OCI-LY7 (cell line): Measurements from ENCODE around the gene ALG6. TPM values are rescaled to one million over a fixed set of nuclear protein-coding genes. Genes with fewer than 3 reads are reported as not detected.

ENCODE experiments used
- BruUV-seq: library from RNA; stranded (reverse); fragments of 400-500 nt; replicated peaks from 2 replicates; lab custom pipeline; 2021; lab: Mats Ljungman, UMichigan
- CTCF ChIA-PET: fragments of 300-600 bp; sonication (Branson Sonifier 250); formaldehyde crosslinking; loops from one replicate; lab custom pipeline; 2022; ENCODE audit warnings: antibody characterized with exemption; ENCODE audit not compliant: unreplicated experiment; lab: Charles Lee
- POLR2A ChIA-PET: fragments of 300-600 bp; sonication (Branson Sonifier 250); formaldehyde crosslinking; loops from one replicate; lab custom pipeline; 2022; ENCODE audit warnings: antibody characterized with exemption; lab: Charles Lee
- DNase-seq: peaks from one replicate; pipeline ENCODE4 v3.0.0-alpha.2; 2015; ENCODE audit warnings: low spot score
- H2AFZ ChIP-seq: fragments of 200-600 bp; sonication (generic), shearing (Covaris generic); 2 replicates; pipeline ENCODE4 v1.6.1; 2014; ENCODE audit warnings: mild to moderate bottlenecking, antibody characterized with exemption, low read length, moderate library complexity
- H3K27ac ChIP-seq: fragments of 200-600 bp; sonication (generic); 2 replicates; pipeline ENCODE4 v1.5.1; 2014; ENCODE audit warnings: mixed run types, low read depth, mild to moderate bottlenecking, moderate library complexity, low read length, inconsistent platforms; ENCODE audit not compliant: poor library complexity, severe bottlenecking
- H3K36me3 ChIP-seq: fragments of 200-600 bp; sonication (generic); 2 replicates; pipeline ENCODE4 v1.6.1; 2014; ENCODE audit warnings: mild to moderate bottlenecking, antibody characterized with exemption, low read length, moderate library complexity, mixed read lengths; ENCODE audit not compliant: insufficient read depth
- H3K4me1 ChIP-seq: fragments of 200-600 bp; sonication (generic); 2 replicates; pipeline ENCODE4 v1.5.1; 2014; ENCODE audit warnings: mild to moderate bottlenecking, low read length; ENCODE audit not compliant: insufficient read depth, poor library complexity, severe bottlenecking
- H3K4me2 ChIP-seq: fragments of 200-600 bp; sonication (generic); 2 replicates; pipeline ENCODE4 v1.6.1; 2014; ENCODE audit warnings: mild to moderate bottlenecking, low read length
- H3K4me3 ChIP-seq: fragments of 200-600 bp; sonication (generic); 2 replicates; pipeline ENCODE4 v1.5.1; 2014; ENCODE audit warnings: mild to moderate bottlenecking, low read depth, low read length; ENCODE audit not compliant: poor library complexity, severe bottlenecking
- H3K79me2 ChIP-seq: fragments of 200-600 bp; sonication (generic); 2 replicates; pipeline ENCODE4 v1.6.1; 2016; ENCODE audit warnings: low read depth, mild to moderate bottlenecking, low read length, moderate library complexity, mixed read lengths; ENCODE audit not compliant: insufficient read depth
- H3K9me2 ChIP-seq: fragments of 200-600 bp; sonication (generic); 2 replicates; pipeline ENCODE4 v1.6.1; 2016; ENCODE audit warnings: mild to moderate bottlenecking, low read length, mixed read lengths; ENCODE audit not compliant: insufficient read depth
- H3K9me3 ChIP-seq: fragments of 200-600 bp; sonication (generic); 2 replicates; pipeline ENCODE4 v1.6.1; 2014; ENCODE audit warnings: mild to moderate bottlenecking, mixed run types, low read length, mixed read lengths
- H4K20me1 ChIP-seq: fragments of 200-600 bp; sonication (generic); 2 replicates; pipeline ENCODE4 v1.6.1; 2014; ENCODE audit warnings: mild to moderate bottlenecking, antibody characterized with exemption, low read length, moderate library complexity, mixed read lengths; ENCODE audit not compliant: insufficient read depth
- CTCF ChIP-seq: fragments of 200-600 bp; sonication (generic); conservative IDR thresholded peaks from 2 replicates; pipeline ENCODE4 v1.5.1; 2014; ENCODE audit warnings: mild to moderate bottlenecking, antibody characterized with exemption, low read length, moderate library complexity, mixed read lengths
- EZH2phosphoT487 ChIP-seq: fragments of 200-600 bp; sonication (generic); IDR thresholded peaks from 2 replicates; pipeline ENCODE4 v1.6.1; 2018; ENCODE audit warnings: low read depth, borderline replicate concordance, mild to moderate bottlenecking, mixed run types, antibody characterized with exemption, low read length, moderate library complexity, mixed read lengths
- intact Hi-C: fragments of 100-400 bp; cut with micrococcal nuclease; formaldehyde crosslinking; loops from one replicate; pipeline ENCODE4 v1.10.0; 2022; ENCODE audit not compliant: unreplicated experiment
- total RNA-seq, 2 experiments: library from RNA; depleted of rRNA in 1 of 2; stranded (reverse); fragments of >200 nt in 1 of 2; shearing (Covaris generic) in 1 of 2; gene quantifications; 2 replicates each; pipeline ENCODE4 v1.2.3, GENCODE V29; 2014 to 2022

The ALG6 gene
- total RNA-seq, 2 experiments from 2014 or later = 29.3 to 34.1 TPM

GRCh38 chr1:63324779-63325119 lies 42.7 kb upstream of the ALG6 start:
- no TSS peak for BruUV-seq

GRCh38 chr1:63325279-63325985 lies 42.0 kb upstream of the ALG6 start:
- ChIA-PET POLR2A (interaction anchor here (0.6 to 1.3 kb wide), 8 partner anchors 11 to 918 kb away, joined by 3 to 5 read pairs (median 3); no protein-coding TSS in a partner anchor), CTCF (no interaction called here)
- no peak for DNase-seq
- Histone ChIP-seq H3K36me3 (no peaks in the 10 kb centered on the region), H3K4me3 (no peak overlapping the region), H3K9me3 (no peaks in the 10 kb centered on the region), H3K27ac (no peak overlapping the region), H3K4me2 (no peak overlapping the region), H3K4me1 (peaks cover 4% of the 10 kb centered on the region), H2AFZ (no peak overlapping the region), H4K20me1 (no peaks in the 10 kb centered on the region), H3K9me2 (no peaks in the 10 kb centered on the region), H3K79me2 (no peaks in the 10 kb centered on the region)
- no TSS peak for BruUV-seq
- intact Hi-C loops = no loop called here
- TF ChIP-seq EZH2phosphoT487 (no peak), CTCF (no peak)

More at GRCh38 chr1:63324779-63325119, 42.7 kb upstream of the ALG6 start:
- no peaks in the 10 kb centered on the region for H3K79me2 ChIP-seq
- no peak for TF ChIP-seq CTCF
- no peak for TF ChIP-seq EZH2phosphoT487
- POLR2A ChIA-PET = interaction anchor here (0.8 to 1.3 kb wide), 3 partner anchors 11 to 919 kb away, joined by 3 to 4 read pairs (median 3); no protein-coding TSS in a partner anchor
- H3K9me2 ChIP-seq = no peaks in the 10 kb centered on the region
- H3K27ac ChIP-seq = no peak overlapping the region
- DNase-seq = no peak
- H3K4me3 ChIP-seq = no peak overlapping the region
- H3K36me3 ChIP-seq = no peaks in the 10 kb centered on the region
- no peaks in the 10 kb centered on the region for H3K9me3 ChIP-seq
- peaks cover 4% of the 10 kb centered on the region for H3K4me1 ChIP-seq
- H4K20me1 ChIP-seq = no peaks in the 10 kb centered on the region
- H3K4me2 ChIP-seq = no peak overlapping the region
- intact Hi-C loops = no loop called here
- no peak overlapping the region for H2AFZ ChIP-seq
- CTCF ChIA-PET = no interaction called here

- BruUV-seq = no TSS peak
These were observed 41.3 kb upstream of the ALG6 start for GRCh38 chr1:63326106-63326472.

More at GRCh38 chr1:63326106-63326472, 41.3 kb upstream of the ALG6 start:
- no peak for TF ChIP-seq EZH2phosphoT487
- TF ChIP-seq CTCF = no peak
- Histone ChIP-seq H3K4me1 (peaks cover 4% of the 10 kb centered on the region), H3K9me2 (no peaks in the 10 kb centered on the region), H3K79me2 (no peaks in the 10 kb centered on the region), H3K36me3 (no peaks in the 10 kb centered on the region), H3K9me3 (no peaks in the 10 kb centered on the region), H4K20me1 (no peaks in the 10 kb centered on the region), H2AFZ (no peak overlapping the region), H3K4me3 (no peak overlapping the region), H3K27ac (no peak overlapping the region), H3K4me2 (no peak overlapping the region)
- ChIA-PET POLR2A (interaction anchor here (1.1 to 1.3 kb wide), 4 partner anchors 11 to 42 kb away, joined by 3 to 4 read pairs (median 3); no protein-coding TSS in a partner anchor), CTCF (no interaction called here)
- no peak for DNase-seq
- intact Hi-C loops = loop anchor here (2.0 kb wide), 1 partner anchor 41 kb away; the partner anchor contains the start of gene ALG6
